MM.1S (cell line): ENCODE results near the gene CCDC187.

Experiments
- EZH2 ChIP-seq: fragments of 300-600 bp; sonication (generic); optimal IDR thresholded peaks from 2 replicates; pipeline ENCODE3; 2017; ENCODE audit warnings: low read depth, mild to moderate bottlenecking, antibody characterized with exemption, low read length, mixed read lengths
- EZH2phosphoT487 ChIP-seq: fragments of 300-600 bp; sonication (generic); IDR thresholded peaks from 2 replicates; pipeline ENCODE4 v1.6.1; 2018; ENCODE audit warnings: antibody characterized with exemption, low read length
- TF ChIP-seq, protein P1 (sequence below): fragments of 300-600 bp; sonication (generic); IDR thresholded peaks from 2 replicates; pipeline ENCODE4 v1.5.1; 2016; ENCODE audit warnings: antibody characterized with exemption, low read length, mixed read lengths

DNA sequence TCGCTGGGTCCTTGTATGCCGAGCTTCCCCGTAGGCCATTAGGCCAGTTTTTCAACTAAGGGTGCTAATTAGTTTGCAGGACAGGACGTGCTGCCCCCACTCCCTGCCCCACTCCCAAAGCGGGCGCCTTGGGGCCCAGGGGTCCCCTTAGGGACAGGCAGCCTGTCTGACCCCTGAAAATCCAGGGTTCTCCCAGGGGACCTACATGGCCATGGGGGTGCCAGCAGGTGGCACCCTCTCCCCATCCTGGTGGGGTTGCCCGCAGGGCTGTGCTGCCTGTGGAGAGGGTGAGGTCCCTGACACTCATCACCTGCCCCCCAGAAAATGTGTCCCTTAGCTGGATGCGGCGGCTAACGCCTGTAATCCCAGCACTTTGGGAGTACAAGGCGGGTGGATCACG lies 8.5 kb upstream of the CCDC187 start:
- TF ChIP-seq, protein P1, sequence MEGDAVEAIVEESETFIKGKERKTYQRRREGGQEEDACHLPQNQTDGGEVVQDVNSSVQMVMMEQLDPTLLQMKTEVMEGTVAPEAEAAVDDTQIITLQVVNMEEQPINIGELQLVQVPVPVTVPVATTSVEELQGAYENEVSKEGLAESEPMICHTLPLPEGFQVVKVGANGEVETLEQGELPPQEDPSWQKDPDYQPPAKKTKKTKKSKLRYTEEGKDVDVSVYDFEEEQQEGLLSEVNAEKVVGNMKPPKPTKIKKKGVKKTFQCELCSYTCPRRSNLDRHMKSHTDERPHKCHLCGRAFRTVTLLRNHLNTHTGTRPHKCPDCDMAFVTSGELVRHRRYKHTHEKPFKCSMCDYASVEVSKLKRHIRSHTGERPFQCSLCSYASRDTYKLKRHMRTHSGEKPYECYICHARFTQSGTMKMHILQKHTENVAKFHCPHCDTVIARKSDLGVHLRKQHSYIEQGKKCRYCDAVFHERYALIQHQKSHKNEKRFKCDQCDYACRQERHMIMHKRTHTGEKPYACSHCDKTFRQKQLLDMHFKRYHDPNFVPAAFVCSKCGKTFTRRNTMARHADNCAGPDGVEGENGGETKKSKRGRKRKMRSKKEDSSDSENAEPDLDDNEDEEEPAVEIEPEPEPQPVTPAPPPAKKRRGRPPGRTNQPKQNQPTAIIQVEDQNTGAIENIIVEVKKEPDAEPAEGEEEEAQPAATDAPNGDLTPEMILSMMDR: peak; percentile 51
- no peak for TF ChIP-seq EZH2phosphoT487
- TF ChIP-seq EZH2: no peak
